Subcutaneous adipose tissue (tissue), 4 donors: ENCODE results near the gene RALY. TPM values are rescaled to one million over a fixed set of nuclear protein-coding genes. Genes with fewer than 3 reads are reported as not detected.

Source experiments
- total RNA-seq, 4 donors: library from RNA; depleted of rRNA; stranded (reverse); fragments of >200 nt; gene quantifications; one replicate each; pipeline ENCODE4 v1.1.0, GENCODE V29; 2016
- TF ChIP-seq, protein P1 (sequence below): fragments of 450-650 bp; IDR thresholded peaks from one replicate; pipeline ENCODE4 v1.5.1; 2016; ENCODE audit warnings: low read depth, mild to moderate bottlenecking, control low read depth, antibody characterized with exemption, moderate library complexity

RALY gene
- total RNA-seq, 4 donors from 2014 or later: 44.0 to 97.8 (median 91.5) TPM

DNA sequence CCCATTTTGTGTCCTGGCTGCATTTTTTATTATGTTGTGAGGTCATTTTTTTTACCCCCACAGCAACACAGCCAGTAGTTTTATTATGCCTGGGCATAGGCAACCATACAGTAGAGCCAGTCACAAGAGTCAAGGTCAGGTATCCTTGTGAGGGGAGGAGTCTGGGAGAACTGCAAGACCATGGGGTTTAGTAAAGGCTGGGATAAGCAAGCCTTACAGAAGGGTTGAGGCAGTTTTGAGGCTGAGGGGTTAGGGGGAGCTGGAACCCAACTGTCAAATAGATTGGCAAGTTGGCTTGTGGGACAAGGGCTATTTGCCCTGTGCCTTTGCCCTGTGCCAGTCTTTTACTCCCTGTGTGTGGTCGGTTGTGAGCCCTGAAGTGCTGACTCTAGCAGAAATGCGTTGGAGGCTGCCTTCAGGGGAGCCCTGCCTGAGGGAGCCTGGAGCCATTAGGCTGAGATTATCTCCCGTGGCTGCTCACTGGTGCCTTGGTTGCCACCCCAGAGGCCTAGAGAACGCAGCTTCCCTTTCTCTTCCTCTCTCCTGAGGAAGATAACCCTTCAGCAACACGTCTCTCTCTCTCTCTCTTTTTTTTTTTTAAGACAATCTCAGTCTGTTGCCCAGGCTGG lies 31.1 kb downstream of the RALY start:
- TF ChIP-seq, protein P1, sequence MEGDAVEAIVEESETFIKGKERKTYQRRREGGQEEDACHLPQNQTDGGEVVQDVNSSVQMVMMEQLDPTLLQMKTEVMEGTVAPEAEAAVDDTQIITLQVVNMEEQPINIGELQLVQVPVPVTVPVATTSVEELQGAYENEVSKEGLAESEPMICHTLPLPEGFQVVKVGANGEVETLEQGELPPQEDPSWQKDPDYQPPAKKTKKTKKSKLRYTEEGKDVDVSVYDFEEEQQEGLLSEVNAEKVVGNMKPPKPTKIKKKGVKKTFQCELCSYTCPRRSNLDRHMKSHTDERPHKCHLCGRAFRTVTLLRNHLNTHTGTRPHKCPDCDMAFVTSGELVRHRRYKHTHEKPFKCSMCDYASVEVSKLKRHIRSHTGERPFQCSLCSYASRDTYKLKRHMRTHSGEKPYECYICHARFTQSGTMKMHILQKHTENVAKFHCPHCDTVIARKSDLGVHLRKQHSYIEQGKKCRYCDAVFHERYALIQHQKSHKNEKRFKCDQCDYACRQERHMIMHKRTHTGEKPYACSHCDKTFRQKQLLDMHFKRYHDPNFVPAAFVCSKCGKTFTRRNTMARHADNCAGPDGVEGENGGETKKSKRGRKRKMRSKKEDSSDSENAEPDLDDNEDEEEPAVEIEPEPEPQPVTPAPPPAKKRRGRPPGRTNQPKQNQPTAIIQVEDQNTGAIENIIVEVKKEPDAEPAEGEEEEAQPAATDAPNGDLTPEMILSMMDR: no peak

DNA sequence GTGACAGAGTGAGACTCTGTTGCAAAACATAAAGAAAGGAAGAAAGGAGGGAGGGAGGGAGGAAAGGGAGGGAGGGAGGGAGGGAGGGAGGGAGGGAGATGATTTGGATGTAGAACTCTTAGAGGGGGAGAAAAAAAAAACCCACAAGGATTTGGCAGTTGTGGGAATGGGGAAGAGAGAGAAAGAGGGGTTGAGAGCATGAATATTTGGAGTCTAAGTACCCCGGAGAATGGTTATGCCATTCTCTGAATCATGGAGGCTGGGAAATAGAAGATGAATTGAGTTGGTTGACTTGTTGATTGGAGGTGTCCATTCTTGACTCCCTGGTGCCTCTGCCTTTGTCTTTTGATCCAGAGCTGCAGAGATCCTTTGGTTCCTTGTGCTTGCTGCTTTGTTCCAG lies 35.7 kb downstream of the RALY start:
- TF ChIP-seq, protein P1: no peak

DNA sequence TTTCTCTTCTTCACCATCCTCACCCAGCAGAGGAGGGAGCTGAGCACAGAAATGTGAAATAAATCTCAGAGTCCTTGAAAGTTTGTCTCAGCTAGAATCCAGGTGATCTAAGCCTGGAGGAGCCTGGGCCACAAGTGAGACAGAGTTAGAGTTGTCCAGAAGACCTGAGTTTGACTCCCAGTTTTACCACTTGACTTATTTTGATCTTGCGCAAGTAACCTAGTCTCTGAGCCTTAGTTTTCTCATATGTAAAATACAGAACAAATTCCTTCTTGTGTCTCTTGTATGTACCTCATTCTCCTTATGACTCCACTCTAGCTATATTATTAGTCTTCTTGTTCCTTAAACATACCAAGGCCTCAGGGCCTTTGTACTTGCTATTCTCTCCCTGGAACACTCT lies 36.7 kb downstream of the RALY start:
- TF ChIP-seq, protein P1: no peak

DNA sequence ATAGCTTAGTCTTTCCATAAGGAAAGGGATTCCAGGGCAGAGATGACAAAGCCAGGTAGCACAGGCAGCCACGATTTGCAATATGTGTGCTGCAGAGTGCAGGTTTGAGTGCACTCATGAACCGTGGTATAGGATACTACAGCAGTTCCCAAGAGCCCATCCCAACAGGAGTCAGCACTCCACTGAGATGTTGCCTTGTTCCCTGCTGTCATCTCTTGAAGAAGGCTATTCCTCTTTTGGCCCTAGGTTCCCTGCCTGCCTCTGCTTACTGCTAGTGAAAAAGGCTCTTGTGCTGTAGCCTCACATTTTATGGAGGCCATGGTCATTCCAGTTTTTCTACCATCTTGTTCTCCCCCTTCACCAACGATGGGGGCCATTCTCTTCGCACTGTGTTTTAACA lies 40.2 kb downstream of the RALY start:
- TF ChIP-seq, protein P1: no peak

DNA sequence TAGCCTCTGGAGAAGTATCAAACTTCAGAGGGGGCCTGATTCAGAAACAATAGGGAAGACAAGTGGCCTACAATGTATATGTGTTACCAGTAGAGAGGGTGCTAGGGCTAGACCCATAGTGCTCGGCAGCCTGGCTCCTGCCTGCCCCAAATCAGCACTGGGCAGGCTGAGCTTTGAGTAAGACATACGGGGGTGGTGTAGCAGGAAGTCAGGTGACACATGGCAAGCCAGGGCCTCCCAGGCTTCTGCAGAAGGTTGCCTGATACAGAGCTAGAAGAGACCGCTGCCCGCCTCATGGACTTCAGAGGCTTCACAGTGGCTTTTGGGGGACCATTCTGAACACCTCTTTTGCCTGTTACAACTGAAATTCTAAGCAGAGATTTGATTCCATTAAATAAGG lies 43.4 kb downstream of the RALY start:
- TF ChIP-seq, protein P1: no peak

DNA sequence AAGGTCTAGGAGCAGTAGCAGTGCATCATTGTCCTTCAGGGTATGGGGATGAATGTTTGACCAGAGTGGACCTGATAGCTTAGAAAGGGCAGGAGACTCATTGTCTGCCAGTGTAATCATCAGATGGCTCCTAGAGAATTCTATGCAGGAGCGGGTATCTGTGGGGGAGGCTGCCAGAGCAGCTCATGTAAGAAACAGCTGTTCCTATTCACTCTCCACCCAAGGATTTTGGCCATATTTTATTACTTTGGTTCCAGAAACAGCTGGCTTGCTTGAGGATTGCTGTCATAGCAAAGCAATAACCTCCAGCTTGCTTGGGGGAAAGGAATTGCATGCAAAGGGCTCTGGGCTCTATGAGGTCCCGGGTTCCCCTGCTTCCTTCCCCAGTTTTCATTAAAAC lies 44.1 kb downstream of the RALY start:
- TF ChIP-seq, protein P1: no peak

DNA sequence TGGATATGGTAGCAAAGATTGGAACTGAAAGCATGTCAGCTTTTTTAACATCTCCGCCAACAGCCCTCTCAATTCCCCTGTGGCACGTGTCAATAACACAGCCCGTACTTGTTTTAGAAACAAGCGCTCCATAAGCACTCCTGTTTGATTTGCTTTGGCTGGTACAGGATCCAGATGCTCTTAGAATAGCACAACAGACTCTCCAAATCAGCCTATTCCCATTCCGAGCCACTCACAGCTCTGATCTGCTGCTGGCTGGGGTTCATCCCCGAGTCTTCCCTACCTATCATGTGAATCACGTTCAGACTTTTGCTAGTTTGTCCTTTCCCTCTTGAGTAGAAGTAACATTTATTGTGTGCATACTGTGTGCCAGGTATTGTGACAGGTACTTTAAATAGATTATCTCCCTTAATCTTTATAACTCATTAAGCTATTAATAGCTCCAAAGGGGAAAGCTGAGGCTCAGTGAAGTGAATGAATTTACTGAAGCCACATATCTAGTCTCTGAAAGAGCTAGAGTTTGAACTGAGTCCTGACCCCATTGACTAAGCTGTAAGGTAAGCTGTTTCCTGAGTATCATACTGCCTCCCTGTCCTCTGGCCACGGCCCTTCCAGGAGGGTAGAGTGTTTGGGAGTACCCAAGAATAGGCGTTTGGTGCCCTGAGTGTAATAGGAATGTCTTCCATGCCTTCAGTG lies 46.7 kb downstream of the RALY start:
- TF ChIP-seq, protein P1: no peak
